BLaER1 treated with 17β-estradiol and CSF1 and Interleukin-3, amounts not matched to agents 10 nM and 100 nM (cell line): ENCODE data around the gene ITFG2.
"Not testable (repeated sequence)": the region's sequence is repeated elsewhere in the genome, so short reads cannot be mapped to it uniquely, and the experiment has no call there.

ENCODE experiments used
- H3K27ac ChIP-seq, 11 experiments: shearing (Covaris generic); formaldehyde crosslinking; 2 replicates each; pipeline ENCODE4 v1.8.1; 2022
- H3K27me3 ChIP-seq, 11 experiments: shearing (Covaris generic); formaldehyde crosslinking; 2 replicates each; pipeline ENCODE4 v1.8.1; 2022
- H3K36me3 ChIP-seq, 11 experiments: shearing (Covaris generic); formaldehyde crosslinking; 2 replicates each; pipeline ENCODE4 v1.8.1; 2022
- H3K4me1 ChIP-seq, 10 experiments: shearing (Covaris generic); formaldehyde crosslinking; 2 replicates each; pipeline ENCODE4 v1.8.1; 2022
- H3K4me2 ChIP-seq, 11 experiments: shearing (Covaris generic); formaldehyde crosslinking; 2 replicates each; pipeline ENCODE4 v1.8.1; 2022
- H3K4me3 ChIP-seq, 10 experiments: shearing (Covaris generic); formaldehyde crosslinking; 2 replicates each; pipeline ENCODE4 v1.8.1; 2022
- H3K9ac ChIP-seq, 11 experiments: shearing (Covaris generic); formaldehyde crosslinking; 2 replicates each; pipeline ENCODE4 v1.8.1; 2022
- H3K9me3 ChIP-seq, 11 experiments: shearing (Covaris generic); formaldehyde crosslinking; replicated peaks in 1 of 11; 2 replicates each; pipeline ENCODE4 v1.8.1; 2022
- H4K20me1 ChIP-seq, 11 experiments: shearing (Covaris generic); formaldehyde crosslinking; 2 replicates each; pipeline ENCODE4 v1.8.1; 2022
- Cebpa-rat ChIP-seq, 11 experiments: shearing (Covaris generic); IDR thresholded peaks; 2 replicates each; pipeline ENCODE4 v1.8.1; 2022

Gene ITFG2

DNA sequence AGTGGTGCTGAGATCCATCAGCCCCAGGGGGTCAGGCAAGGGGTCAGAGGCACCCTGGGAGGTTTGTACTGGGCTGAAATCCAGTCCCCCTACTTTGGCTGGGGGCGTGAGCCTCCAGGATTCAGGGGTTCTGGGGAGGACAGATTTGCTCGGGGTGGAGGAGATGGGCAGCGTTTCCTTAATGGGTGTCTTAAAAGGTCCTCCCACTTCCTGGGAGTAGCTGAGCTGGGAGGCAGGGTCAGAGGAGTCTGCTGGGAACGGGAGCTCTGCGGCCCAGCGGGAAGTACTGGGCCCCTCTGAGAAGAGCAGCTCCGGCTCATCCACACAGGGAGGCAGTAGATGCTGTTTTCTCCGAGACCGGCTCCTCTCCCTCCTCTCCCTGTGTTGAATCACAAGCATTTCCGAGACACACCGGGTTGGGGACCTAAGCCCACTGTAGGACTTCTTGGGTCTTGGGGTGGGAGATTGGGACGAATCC lies 46.5 kb downstream of the ITFG2 start:
- no peak for TF ChIP-seq Cebpa-rat (IDR thresholded peaks at IDR 0.05)
- H3K9me3 ChIP-seq = no peaks in the 10 kb centered on the region
- no peak overlapping the region; a peak in 1 of 22 replicates for H3K9ac ChIP-seq
- no peak overlapping the region for H3K4me3 ChIP-seq
- H4K20me1 ChIP-seq = peaks cover 0 to 53% (median 28%) of the 10 kb centered on the region in 11 experiments; a peak in 14 of 22 replicates
- peaks cover 0 to 17% (median 10%) of the 10 kb centered on the region in 10 experiments; a peak in 13 of 20 replicates for H3K4me1 ChIP-seq
- no peak overlapping the region for H3K4me2 ChIP-seq
- no peaks in the 10 kb centered on the region for H3K27me3 ChIP-seq
- H3K36me3 ChIP-seq = peaks cover 46 to 79% (median 74%) of the 10 kb centered on the region in 11 experiments
- no peak overlapping the region for H3K27ac ChIP-seq

GRCh38 chr12:2860170-2860569 lies 47.7 kb downstream of the ITFG2 start:
- peaks cover 0 to 17% (median 10%) of the 10 kb centered on the region in 10 experiments; a peak in 13 of 20 replicates for H3K4me1 ChIP-seq
- no peak for TF ChIP-seq Cebpa-rat (IDR thresholded peaks at IDR 0.05)
- no peak overlapping the region for H3K4me3 ChIP-seq
- H3K9ac ChIP-seq = no peak overlapping the region
- no peaks in the 10 kb centered on the region for H3K27me3 ChIP-seq
- no peaks in the 10 kb centered on the region for H3K9me3 ChIP-seq
- no peak overlapping the region for H3K27ac ChIP-seq
- H4K20me1 ChIP-seq = peaks cover 0 to 65% (median 29%) of the 10 kb centered on the region in 11 experiments; a peak in 14 of 22 replicates
- H3K4me2 ChIP-seq = no peak overlapping the region
- H3K36me3 ChIP-seq = peaks cover 58 to 88% (median 86%) of the 10 kb centered on the region in 11 experiments

DNA sequence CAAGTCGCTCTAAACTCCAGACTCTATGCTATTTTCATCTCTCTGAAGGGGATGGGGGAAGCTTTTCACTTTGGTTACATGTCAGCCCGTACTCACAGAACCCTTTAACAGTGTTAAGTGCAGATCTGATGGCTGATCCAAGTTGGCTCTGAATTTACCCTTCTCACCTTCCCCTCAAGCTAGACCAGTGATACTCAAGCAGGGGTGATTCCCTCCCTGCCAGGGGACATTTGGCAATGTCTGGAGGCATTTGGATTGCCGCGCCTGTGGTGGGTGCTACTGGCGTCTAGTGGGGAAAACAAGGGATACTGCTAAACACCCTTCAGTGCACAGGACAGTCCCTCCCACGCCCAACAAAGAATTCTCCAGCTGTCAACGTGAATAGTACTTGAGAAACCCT lies 50.4 kb downstream of the ITFG2 start:
- H3K36me3 ChIP-seq = peaks cover 71 to 100% (median 100%) of the 10 kb centered on the region in 11 experiments
- H3K27me3 ChIP-seq = no peaks in the 10 kb centered on the region
- H3K27ac ChIP-seq = no peak overlapping the region
- H3K4me1 ChIP-seq = no peaks in the 10 kb centered on the region
- H3K4me3 ChIP-seq = no peak overlapping the region
- H3K9me3 ChIP-seq = no peaks in the 10 kb centered on the region
- no peak overlapping the region for H3K4me2 ChIP-seq
- H3K9ac ChIP-seq = no peak overlapping the region
- no peak for TF ChIP-seq Cebpa-rat (IDR thresholded peaks at IDR 0.05)
- peaks cover 0 to 53% (median 19%) of the 10 kb centered on the region in 11 experiments; a peak in 11 of 22 replicates for H4K20me1 ChIP-seq

- not testable (repeated sequence) for H3K27me3 ChIP-seq, H3K4me3 ChIP-seq, H3K4me1 ChIP-seq, H3K9me3 ChIP-seq, H3K4me2 ChIP-seq, H3K9ac ChIP-seq, H3K27ac ChIP-seq
- peaks cover 72 to 100% (median 100%) of the 10 kb centered on the region in 11 experiments for H3K36me3 ChIP-seq
- peaks cover 0 to 48% (median 16%) of the 10 kb centered on the region in 11 experiments; a peak in 9 of 22 replicates for H4K20me1 ChIP-seq
Observed at GRCh38 chr12:2863402-2863801, 50.9 kb downstream of the ITFG2 start.

- Histone ChIP-seq H3K9me3 (no peaks in the 10 kb centered on the region), H3K4me3 (no peak overlapping the region), H3K4me1 (no peaks in the 10 kb centered on the region), H4K20me1 (peaks cover 0 to 41% (median 11%) of the 10 kb centered on the region in 11 experiments; a peak in 10 of 22 replicates), H3K36me3 (peaks cover 67 to 100% (median 100%) of the 10 kb centered on the region in 11 experiments), H3K9ac (no peak overlapping the region), H3K4me2 (no peak overlapping the region), H3K27ac (no peak overlapping the region), H3K27me3 (no peaks in the 10 kb centered on the region)
- no peak for TF ChIP-seq Cebpa-rat (IDR thresholded peaks at IDR 0.05)
Observed at GRCh38 chr12:2864198-2864597, 51.7 kb downstream of the ITFG2 start.

DNA sequence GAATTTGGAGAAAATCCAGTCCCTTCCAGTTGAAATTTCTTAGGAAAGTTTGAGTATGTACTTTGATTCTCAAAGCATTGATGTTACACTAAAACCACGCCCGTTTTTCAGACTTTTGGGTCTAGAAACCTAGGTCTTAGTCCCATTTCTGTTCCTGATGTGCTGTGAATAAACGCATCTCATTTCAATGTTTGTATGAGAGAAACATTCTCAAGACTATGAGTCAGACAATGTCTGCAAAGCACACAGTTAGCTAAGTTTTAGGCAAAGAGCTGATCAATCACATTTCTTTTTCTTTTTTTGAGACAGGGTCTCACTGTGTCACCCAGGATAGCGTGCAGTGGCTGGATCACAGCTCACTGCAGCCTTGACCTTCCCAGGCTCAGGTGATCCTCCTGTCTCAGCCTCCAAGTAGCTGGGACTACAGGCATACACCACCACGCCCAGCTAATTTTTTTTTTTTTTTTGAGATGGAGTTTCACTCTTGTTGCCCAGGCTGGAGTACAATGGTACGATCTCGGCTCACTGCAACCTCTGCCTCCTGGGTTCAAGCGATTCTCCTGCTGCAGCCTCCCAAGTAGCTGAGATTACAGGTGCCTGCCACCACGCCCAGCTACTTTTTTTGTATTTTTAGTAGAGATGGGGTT lies 56.6 kb downstream of the ITFG2 start:
- not testable (repeated sequence) for H3K4me2 ChIP-seq, H3K4me3 ChIP-seq, H3K9me3 ChIP-seq, H3K27ac ChIP-seq, H3K27me3 ChIP-seq, H3K9ac ChIP-seq
- Histone ChIP-seq H4K20me1 (peaks cover 0 to 62% (median 15%) of the 10 kb centered on the region in 11 experiments; a peak in 9 of 22 replicates), H3K4me1 (peaks cover 0 to 12% (median 0%) of the 10 kb centered on the region in 10 experiments; a peak in 3 of 20 replicates), H3K36me3 (peaks cover 41 to 100% (median 100%) of the 10 kb centered on the region in 11 experiments)
